Activated T-cell treated with anti-CD3 and anti-CD28 coated beads for 48 hours (primary cell): Measurements from ENCODE around the gene RASSF7.
"Not testable (repeated sequence)": the region's sequence is repeated elsewhere in the genome, so short reads cannot be mapped to it uniquely, and the experiment has no call there.

Experiments used
- DNase-seq: peaks from one replicate; pipeline ENCODE4 v3.0.0-alpha.2; 2020; ENCODE audit warnings: low read depth

The RASSF7 gene, protein sequence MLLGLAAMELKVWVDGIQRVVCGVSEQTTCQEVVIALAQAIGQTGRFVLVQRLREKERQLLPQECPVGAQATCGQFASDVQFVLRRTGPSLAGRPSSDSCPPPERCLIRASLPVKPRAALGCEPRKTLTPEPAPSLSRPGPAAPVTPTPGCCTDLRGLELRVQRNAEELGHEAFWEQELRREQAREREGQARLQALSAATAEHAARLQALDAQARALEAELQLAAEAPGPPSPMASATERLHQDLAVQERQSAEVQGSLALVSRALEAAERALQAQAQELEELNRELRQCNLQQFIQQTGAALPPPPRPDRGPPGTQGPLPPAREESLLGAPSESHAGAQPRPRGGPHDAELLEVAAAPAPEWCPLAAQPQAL

GRCh38 chr11:560305-561147 is at the start of gene RASSF7, which contains the start of gene LMNTD2:
TSS of gene RASSF7 (plus strand) at chr11:560970. CDS start at chr11:561769, 799 bp downstream.
TSS of gene LMNTD2 (minus strand) at chr11:560738. CDS start at chr11:560716, 22 bp downstream.
- DNase-seq: peak; percentile 95

GRCh38 chr11:512761-513595 is 47.8 kb upstream of the RASSF7 start:
- DNase-seq: no peak

- DNase-seq: no peak
These were observed 46.2 kb upstream of the RASSF7 start for GRCh38 chr11:514606-515005.

GRCh38 chr11:515131-515530 is 45.6 kb upstream of the RASSF7 start:
- DNase-seq: no peak

- no peak for DNase-seq
These were observed 44.4 kb upstream of the RASSF7 start for GRCh38 chr11:516400-516799.

DNA sequence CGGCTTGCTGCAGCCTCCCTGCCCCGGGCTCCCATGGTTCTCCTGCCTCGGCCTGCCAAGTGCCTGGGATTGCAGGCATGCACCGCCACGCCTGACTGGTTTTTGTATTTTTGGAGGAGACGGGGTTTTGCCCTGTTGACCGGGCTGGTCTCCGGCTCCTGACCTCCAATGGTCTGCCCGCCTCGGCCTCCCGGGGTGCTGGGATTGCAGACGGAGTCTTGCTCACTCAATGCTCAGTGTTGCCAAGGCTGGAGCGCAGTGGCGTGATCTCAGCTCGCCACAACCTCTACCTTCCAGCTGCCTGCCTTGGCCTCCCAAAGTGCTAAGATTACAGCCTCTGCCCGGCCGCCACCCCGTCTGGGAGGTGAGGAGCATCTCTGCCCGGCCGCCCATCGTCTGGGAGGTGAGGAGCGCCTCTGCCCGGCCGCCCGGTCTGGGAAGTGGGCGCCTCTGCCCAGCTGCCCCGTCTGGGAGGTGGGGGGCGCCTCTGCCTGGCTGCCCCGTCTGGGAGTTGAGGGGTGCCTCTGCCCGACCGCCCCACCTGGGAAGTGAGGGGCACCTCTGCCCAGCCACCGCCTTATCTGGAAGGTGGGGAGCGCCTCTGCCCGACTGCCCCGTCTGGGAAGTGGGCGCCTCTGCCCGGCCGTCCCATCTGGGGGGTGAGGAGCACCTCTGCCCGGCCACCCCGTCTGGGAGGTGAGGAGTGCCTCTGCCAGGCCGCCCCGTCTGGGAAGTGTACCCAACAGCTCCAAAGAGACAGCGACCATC is 43.7 kb upstream of the RASSF7 start:
- DNase-seq: not testable (repeated sequence)

DNA sequence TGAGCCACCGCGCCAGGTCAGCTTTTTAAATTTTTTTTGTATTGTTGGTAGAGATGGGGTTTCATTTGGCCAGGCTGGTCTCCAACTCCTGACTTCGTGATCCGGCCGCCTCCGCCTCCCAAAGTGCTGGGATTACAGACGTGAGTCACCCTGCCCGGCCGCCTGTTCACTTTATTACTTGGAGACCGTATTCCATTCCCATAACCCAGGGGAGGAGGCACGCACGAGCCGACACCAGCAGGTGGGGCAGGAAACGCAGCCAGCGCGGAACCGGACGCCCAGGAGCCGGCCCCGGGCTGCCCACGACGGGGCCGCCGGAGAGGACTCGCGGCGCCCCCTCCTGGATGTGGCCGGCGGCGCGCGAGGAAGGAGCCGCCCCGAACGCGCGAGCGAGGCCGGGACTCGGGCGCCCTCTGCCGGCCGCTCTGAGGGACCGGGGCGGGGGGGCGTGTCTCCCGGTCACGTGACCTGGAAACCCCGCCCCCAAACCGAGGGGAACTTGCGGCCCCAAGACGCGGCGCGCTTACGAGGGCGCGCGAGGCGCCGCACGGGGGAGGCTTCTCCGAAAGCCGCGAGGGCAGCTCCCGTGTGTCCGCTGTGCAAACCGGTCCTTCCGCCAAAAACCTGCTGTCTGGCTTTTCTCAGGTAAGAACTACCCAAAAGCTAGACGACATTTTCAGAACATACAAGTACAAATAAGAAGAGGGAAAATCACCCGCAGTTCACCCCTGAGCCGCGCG is 42.1 kb upstream of the RASSF7 start:
- DNase-seq: peak; percentile 92

- DNase-seq: no peak
These were observed 40.2 kb upstream of the RASSF7 start for GRCh38 chr11:520428-521176.

DNA sequence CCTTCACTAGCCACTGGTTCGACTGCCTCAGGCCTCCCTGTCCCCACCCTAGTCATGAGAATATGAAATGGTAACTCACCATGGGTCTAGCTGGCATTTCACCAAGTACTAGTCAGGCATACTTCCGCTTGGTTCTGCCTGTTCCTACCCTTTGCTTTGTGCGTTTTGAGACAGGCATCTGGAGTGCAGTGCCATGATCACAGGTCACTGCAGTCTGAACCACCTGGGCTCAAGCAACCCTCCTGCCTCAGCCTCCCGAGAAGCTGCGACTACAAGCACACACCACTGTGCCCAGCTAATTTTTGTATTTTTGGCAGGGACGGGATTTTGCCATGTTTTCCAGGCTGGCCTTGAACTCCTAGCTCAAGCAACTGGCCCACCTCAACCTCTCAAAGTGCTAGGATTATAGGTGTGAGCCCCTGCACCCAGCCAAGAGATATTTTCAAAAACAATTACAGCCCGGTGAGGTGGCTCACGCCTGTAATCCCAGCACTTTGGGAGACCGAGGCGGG is 39.5 kb upstream of the RASSF7 start:
- DNase-seq: no peak

DNA sequence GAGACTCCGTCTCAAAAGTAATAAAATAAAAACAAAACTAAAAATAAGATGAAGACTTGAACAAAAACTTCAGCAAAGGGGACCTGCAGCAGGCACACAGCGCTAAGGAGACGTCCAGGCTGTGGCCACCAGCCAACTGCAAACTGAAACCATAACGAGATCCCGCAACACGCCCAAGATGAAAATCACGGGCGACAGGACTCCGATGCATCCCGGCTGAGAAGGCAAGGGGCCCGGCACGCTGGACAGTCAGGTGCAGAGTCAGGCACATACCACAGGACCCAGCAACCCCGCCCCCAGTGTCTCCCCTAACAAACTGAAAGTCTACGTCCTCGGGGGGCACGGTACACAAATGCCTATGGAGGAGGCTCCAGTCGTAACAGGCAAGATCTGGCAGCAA is 34.6 kb upstream of the RASSF7 start:
- DNase-seq: no peak

DNA sequence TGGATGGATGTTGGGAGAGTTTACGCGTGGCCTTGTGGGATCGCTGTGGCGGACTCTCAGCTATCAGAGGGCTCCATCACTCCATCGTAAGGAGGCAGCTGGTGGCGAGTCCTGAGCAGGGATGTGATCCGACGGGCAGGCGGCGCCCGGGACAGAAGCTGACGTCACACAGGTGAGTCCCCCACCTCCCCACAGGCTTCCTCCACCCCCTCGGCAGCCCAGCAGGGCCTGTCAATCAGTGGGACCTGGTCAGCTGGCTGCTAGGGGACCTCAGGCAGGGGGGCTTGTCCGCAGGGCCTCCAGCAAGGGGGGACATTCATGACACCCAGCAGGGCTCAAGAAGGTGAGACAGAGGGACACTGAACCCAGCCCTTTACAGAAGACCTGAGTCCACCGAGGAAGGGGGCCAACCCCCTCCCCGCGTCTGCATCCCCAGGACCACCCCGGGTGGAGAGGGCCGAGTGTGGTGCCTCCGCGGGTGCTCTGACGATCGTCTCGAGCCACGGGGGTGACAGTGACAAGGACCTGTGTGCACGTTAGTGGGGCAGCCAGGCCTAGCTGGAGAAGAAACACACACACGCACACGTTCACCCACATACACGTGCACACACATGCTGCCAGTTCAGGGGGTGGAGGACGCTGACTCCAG is 32.5 kb upstream of the RASSF7 start:
- no peak for DNase-seq

GRCh38 chr11:528815-529727 is 31.7 kb upstream of the RASSF7 start:
- DNase-seq: no peak

DNA sequence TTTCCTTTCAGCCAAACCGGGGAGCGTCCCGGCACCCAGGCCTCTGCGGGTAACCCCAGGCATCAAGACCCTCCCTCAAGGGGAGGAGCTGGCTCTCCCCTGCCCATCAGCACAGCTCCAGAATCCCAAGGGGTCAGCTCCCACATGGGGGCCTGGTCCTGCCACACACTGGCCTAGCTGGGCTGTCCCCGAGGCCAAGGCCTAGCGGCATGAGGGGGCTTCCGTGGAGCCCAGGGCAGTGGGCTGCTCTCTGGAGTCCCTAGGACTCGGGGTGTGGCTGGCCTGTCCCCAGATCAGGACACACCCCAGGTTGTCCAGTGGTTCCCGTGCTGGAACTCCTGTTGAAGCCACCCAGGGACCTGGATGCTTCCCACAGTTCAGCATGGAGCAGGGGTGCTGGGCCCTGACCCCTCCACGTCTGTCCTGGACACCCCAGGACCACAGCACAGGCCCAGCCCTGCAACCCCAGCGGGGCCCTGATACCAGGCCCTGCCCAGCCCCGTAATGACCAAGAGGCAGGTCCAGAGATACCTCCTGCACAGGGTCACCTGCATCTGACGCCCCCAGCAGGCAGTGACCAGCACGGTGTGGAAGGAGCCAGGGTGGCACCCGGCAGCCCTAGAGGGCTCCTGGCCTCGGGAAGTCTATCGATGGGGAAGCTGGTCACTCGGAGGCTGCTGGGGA is 30.9 kb upstream of the RASSF7 start:
- no peak for DNase-seq

DNA sequence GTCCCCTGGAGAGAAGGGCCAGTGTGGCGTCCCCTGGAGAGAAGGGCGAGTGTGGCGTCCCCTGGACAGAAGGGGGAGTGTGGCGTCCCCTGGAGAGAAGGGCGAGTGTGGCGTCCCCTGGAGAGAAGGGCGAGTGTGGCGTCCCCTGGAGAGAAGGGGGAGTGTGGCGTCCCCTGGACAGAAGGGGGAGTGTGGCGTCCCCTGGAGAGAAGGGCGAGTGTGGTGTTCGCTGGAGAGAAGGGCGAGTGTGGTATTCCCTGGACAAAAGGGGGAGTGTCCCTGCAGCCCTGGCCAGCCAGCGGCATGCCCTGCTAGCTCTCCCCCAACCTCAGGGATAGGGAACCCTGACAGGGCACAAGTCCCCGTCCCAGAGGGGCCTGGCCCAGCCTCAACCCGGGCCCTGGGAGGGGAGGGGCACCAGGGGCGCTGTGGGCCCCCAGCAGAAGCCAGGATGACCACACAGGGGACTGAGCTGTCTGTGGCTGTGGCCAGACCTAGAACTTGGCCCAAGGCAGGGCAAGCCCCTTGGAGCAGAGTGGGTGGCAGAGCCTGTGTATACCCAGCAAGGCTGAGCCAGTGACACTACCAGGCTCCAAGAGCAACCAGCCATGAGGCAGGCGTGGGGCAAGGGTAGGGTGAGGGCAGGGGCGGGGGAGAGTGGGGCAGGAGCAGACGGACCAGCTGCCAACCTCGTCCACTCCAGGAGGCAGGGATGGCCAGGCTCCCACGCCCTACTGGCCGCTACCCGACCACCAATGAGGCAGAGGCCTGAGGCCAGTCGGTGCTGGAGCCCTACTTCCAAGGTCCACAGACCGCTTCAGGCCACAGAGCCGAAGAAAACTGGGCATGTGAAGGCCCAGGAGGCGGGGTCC is 29.6 kb upstream of the RASSF7 start:
- no peak for DNase-seq

DNA sequence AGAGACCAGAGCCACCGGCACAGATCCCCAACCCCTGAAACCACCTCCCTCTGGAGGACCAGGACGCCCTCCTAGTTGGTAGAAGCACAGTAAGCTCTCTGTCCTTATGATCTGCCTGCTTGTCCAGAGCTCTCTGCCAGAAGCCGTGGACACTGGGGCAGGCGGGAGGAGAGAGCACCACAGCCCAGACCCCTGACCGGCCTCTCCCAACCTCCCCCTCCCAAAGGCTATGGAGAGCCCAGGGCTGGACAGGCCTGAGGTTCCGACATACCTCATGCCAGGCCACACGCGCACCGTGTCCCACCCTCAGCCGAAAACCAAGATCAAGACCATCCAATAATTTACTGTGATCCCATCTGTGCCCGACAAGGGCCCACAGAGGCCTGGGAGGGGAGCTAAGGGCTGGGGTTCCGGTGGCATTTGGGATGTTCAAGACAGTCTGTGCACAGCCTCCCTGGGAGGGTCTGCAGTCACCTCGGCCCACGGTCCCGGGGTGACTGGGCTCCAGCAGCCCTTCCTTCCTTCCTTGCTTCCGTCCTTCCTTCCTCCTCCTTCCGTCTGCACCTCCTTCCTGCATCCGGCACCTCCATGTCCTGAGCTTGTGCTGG is 28.7 kb upstream of the RASSF7 start:
- no peak for DNase-seq

DNA sequence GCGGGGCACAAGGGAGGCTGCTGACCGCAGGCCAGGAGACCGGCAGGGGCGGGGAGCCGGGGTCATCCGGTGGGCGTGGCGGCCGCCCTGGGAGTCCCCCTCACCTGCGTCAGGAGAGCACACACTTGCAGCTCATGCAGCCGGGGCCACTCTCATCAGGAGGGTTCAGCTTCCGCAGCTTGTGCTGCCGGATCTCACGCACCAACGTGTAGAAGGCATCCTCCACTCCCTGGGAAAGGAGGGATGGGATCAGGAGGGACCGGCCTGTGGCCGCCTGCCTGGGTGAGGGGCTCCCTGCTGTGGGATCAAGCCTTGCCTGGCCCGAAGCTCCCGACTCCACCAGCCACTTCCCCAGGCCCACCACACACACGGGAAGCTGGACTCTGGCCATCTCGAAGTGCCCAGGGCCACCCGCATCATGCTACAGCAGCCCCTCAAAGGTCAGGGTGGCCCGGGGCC is 28.2 kb upstream of the RASSF7 start:
- DNase-seq: no peak
